Liver (tissue), 9 donors: ENCODE results near the gene AMY1A. TPM values are rescaled to one million over a fixed set of nuclear protein-coding genes. Genes with fewer than 3 reads are reported as not detected.
"Not testable (repeated sequence)": the region's sequence is repeated elsewhere in the genome, so short reads cannot be mapped to it uniquely, and the experiment has no call there.

Experiments
- DNase-seq: peaks from one replicate; pipeline ENCODE4 v3.0.0-alpha.2; 2017; ENCODE audit warnings: low spot score
- H3K27ac ChIP-seq, 2 donors: one replicate each; pipeline ENCODE4 v1.7.0; 2013; ENCODE audit warnings: inconsistent platforms in 2 of 2, low read length in 2 of 2, control low read depth in 1 of 2, low read depth in 1 of 2, mild to moderate bottlenecking in 1 of 2
- H3K27me3 ChIP-seq, 4 donors: one replicate each; pipeline versions ENCODE4 v1.6.1 to v1.7.0; 2013; ENCODE audit warnings: low read length in 3 of 4, inconsistent platforms in 1 of 4, mild to moderate bottlenecking in 1 of 4, moderate library complexity in 1 of 4; ENCODE audit not compliant: control insufficient read depth in 4 of 4, insufficient read depth in 4 of 4
- H3K36me3 ChIP-seq, 4 donors: one replicate each; pipeline versions ENCODE4 v1.6.1 to v1.7.0; 2013; ENCODE audit warnings: low read length in 3 of 4, mild to moderate bottlenecking in 3 of 4, low read depth in 1 of 4, moderate library complexity in 1 of 4; ENCODE audit not compliant: control insufficient read depth in 4 of 4, insufficient read depth in 3 of 4
- H3K4me1 ChIP-seq, 4 donors: one replicate each; pipeline versions ENCODE4 v1.6.1 to v1.7.0; 2013; ENCODE audit warnings: low read length in 3 of 4, mild to moderate bottlenecking in 3 of 4, moderate library complexity in 1 of 4; ENCODE audit not compliant: control insufficient read depth in 4 of 4, insufficient read depth in 4 of 4
- H3K4me3 ChIP-seq, 3 donors: one replicate each; pipeline versions ENCODE4 v1.6.1 to v1.7.0; 2013; ENCODE audit warnings: low read length in 3 of 3, control low read depth in 1 of 3, low read depth in 1 of 3, mild to moderate bottlenecking in 1 of 3
- H3K9ac ChIP-seq, 2 donors: one replicate each; pipeline ENCODE4 v1.7.0; 2013; ENCODE audit warnings: low read length in 2 of 2, mild to moderate bottlenecking in 2 of 2, moderate library complexity in 2 of 2, control low read depth in 1 of 2, low read depth in 1 of 2
- H3K9me3 ChIP-seq, 4 donors: one replicate each; pipeline versions ENCODE4 v1.6.1 to v1.7.0; 2013; ENCODE audit warnings: low read length in 3 of 4; ENCODE audit not compliant: control insufficient read depth in 4 of 4
- WGBS: extraction: QIAGEN DNeasy Blood & Tissue Kit; methylation state at CpG from one replicate; pipeline ENCODE4 v1.1.7; 2013; 5-methylcytosine and 5-hydroxymethylcytosine counted together
- polyA plus RNA-seq, 2 donors: library from polyadenylated mRNA; stranded (reverse) in 1 of 2; unstranded in 1 of 2; fragments of 200-250 nt in 1 of 2; fragments of >200 nt in 1 of 2; fragmentation: Nextera tagmentation in 1 of 2; extraction: Ambion mirVana in 1 of 2; gene quantifications; one replicate each; pipeline versions ENCODE4 v1.2.1 to v1.2.3, GENCODE V29; 2013 to 2015
- total RNA-seq, 2 donors: library from RNA; depleted of rRNA; stranded (reverse); fragments of >200 nt; gene quantifications; one replicate each; pipeline ENCODE4 v1.2.3, GENCODE V29; 2014
- donor health status: healthy.
- donor health status: healthy.
- donor health status: healthy.
- donor health status: healthy.
- donor health status: healthy.

AMY1A gene
- total and polyA plus RNA-seq, 4 donors: not detected

- H3K27ac ChIP-seq, H3K9me3 ChIP-seq, H3K36me3 ChIP-seq, DNase-seq, H3K4me3 ChIP-seq, H3K27me3 ChIP-seq, H3K4me1 ChIP-seq, H3K9ac ChIP-seq: not testable (repeated sequence)
- WGBS: no CpG with 5 or more reads among the region's 3 CpGs
These were observed 5.3 kb upstream of the AMY1A start for GRCh38 chr1:103650305-103650704.

GRCh38 chr1:103650889-103651288 lies 4.7 kb upstream of the AMY1A start:
- not testable (repeated sequence) for H3K36me3 ChIP-seq, H3K4me3 ChIP-seq, H3K27me3 ChIP-seq, DNase-seq, H3K4me1 ChIP-seq, H3K9me3 ChIP-seq, H3K27ac ChIP-seq, H3K9ac ChIP-seq
- WGBS: no CpG with 5 or more reads among the region's 4 CpGs

- not testable (repeated sequence) for H3K4me3 ChIP-seq, H3K9me3 ChIP-seq, H3K27ac ChIP-seq, H3K4me1 ChIP-seq, H3K27me3 ChIP-seq, H3K9ac ChIP-seq, H3K36me3 ChIP-seq, DNase-seq
- WGBS: no CpG with 5 or more reads among the region's 6 CpGs
These were observed 1.4 kb upstream of the AMY1A start for GRCh38 chr1:103654133-103654532.

GRCh38 chr1:103676335-103676734 lies 20.8 kb downstream of the AMY1A start:
- not testable (repeated sequence) for H3K4me1 ChIP-seq, H3K9me3 ChIP-seq, H3K27ac ChIP-seq, DNase-seq, H3K27me3 ChIP-seq, H3K9ac ChIP-seq, H3K36me3 ChIP-seq, H3K4me3 ChIP-seq
- WGBS: no CpG with 5 or more reads among the region's 3 CpGs

GRCh38 chr1:103696110-103696509 lies 40.5 kb downstream of the AMY1A start, which contains the start of gene AMY1B:
TSS of gene AMY1B (minus strand) at chr1:103696210. CDS start at chr1:103695639, 571 bp downstream.
- DNase-seq, H3K27me3 ChIP-seq, H3K27ac ChIP-seq, H3K36me3 ChIP-seq, H3K9me3 ChIP-seq, H3K9ac ChIP-seq, H3K4me3 ChIP-seq, H3K4me1 ChIP-seq: not testable (repeated sequence)
- WGBS: no CpG with 5 or more reads among the region's 5 CpGs

GRCh38 chr1:103697430-103697829 lies 41.9 kb downstream of the AMY1A start:
- not testable (repeated sequence) for H3K9ac ChIP-seq, H3K27ac ChIP-seq, H3K4me3 ChIP-seq, H3K36me3 ChIP-seq, H3K27me3 ChIP-seq, DNase-seq, H3K9me3 ChIP-seq, H3K4me1 ChIP-seq
- no CpG with 5 or more reads among the region's 6 CpGs for WGBS

GRCh38 chr1:103700669-103701068 lies 45.1 kb downstream of the AMY1A start:
- H3K4me1 ChIP-seq, H3K4me3 ChIP-seq, H3K27ac ChIP-seq, H3K9me3 ChIP-seq, H3K36me3 ChIP-seq, DNase-seq, H3K9ac ChIP-seq, H3K27me3 ChIP-seq: not testable (repeated sequence)
- WGBS: no CpG with 5 or more reads among the region's 4 CpGs

- H3K9ac ChIP-seq, H3K27ac ChIP-seq, H3K36me3 ChIP-seq, H3K9me3 ChIP-seq, H3K4me1 ChIP-seq, H3K27me3 ChIP-seq, DNase-seq, H3K4me3 ChIP-seq: not testable (repeated sequence)
- no CpG with 5 or more reads among the region's 4 CpGs for WGBS
These were observed 45.7 kb downstream of the AMY1A start for GRCh38 chr1:103701256-103701655.

- H3K9ac ChIP-seq, H3K9me3 ChIP-seq, H3K4me1 ChIP-seq, H3K36me3 ChIP-seq, H3K4me3 ChIP-seq, H3K27ac ChIP-seq, DNase-seq, H3K27me3 ChIP-seq: not testable (repeated sequence)
- WGBS: no CpG with 5 or more reads among the region's 3 CpGs
These were observed 52.1 kb downstream of the AMY1A start for GRCh38 chr1:103707670-103708069.
